AG09319 (cell line): ENCODE data around the gene CYSRT1.

Experiments used
- DNase-seq: peaks from one replicate; pipeline ENCODE4 v3.0.0-alpha.2; 2010; ENCODE audit warnings: low read depth; ENCODE audit errors: extremely low read depth
- CTCF ChIP-seq: IDR thresholded peaks from 2 replicates; pipeline ENCODE4 v1.5.1; 2011; ENCODE audit warnings: low read depth, mild to moderate bottlenecking, inconsistent platforms, low read length, moderate library complexity

CYSRT1 gene

DNA sequence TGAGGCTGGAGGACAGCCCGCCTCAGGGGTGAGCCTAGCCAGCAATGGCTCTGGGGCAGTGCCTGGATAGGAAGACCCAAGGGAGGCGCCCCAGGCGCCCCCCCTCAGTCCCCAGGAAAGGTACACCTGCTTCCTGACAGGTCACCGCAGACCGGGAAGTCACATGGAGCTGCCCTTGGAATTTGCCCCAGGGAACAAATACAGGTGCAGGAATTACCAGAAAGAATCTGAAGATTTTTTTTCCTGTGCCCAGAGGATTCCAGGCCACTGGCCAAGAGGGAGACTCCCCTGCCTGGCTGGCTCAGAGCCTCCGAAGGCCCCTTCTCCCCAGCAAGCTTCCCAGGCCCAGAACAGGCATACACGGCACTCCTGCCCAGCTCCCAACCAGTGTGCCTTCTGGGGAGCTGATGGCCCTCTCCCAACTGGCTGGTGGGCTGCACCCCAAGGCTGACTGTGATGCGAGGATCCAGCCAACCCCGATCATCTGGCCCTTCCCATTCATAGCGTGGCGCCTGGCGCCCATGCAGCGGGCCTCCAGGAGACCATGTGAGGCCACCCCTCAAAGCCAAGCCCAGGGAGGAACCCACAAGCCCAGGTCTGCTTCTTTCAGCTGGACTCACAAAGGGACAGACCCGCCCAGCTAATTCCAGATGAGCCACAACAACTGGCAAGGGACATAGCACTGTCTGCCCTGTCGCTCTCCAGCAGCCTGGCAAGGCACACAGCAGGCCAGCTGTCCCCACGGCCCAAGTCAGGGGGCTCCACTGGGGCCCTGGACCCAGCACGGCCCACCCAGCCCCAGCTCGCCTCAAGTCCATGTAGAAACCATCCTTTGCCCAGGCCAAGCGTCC is 26.7 kb upstream of the CYSRT1 start:
- TF ChIP-seq CTCF = no peak
- no peak for DNase-seq

DNA sequence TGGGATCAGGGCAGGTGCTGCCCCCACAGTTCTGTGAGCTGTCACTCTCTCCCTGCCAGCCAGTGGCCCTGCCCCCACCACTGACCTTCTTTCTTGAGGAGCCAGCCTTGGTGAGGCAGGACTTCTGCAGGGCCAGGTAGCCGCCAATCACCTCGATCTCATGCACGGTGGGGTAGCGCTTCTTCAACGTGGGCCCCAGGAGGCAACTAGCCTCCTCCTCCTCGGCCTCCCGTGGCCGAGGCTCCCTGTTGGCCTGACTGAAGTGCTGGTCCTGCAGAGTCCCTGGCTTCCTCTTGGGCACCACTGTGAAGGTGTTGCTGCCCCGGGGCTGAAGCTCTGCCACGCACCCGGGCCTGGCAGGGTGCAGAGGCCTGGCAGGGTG is 26.1 kb upstream of the CYSRT1 start:
- TF ChIP-seq CTCF = no peak
- DNase-seq = no peak

- TF ChIP-seq CTCF = no peak
- DNase-seq = no peak
Measured at GRCh38 chr9:137199411-137200121, 25.4 kb upstream of the CYSRT1 start.

GRCh38 chr9:137200311-137201204 is 24.4 kb upstream of the CYSRT1 start, which contains the start of gene TPRN:
TPRN (minus strand) TSS chr9:137200741; CDS start chr9:137200711, 30 bp downstream.
- DNase-seq = peak; percentile 97
- no peak for TF ChIP-seq CTCF

DNA sequence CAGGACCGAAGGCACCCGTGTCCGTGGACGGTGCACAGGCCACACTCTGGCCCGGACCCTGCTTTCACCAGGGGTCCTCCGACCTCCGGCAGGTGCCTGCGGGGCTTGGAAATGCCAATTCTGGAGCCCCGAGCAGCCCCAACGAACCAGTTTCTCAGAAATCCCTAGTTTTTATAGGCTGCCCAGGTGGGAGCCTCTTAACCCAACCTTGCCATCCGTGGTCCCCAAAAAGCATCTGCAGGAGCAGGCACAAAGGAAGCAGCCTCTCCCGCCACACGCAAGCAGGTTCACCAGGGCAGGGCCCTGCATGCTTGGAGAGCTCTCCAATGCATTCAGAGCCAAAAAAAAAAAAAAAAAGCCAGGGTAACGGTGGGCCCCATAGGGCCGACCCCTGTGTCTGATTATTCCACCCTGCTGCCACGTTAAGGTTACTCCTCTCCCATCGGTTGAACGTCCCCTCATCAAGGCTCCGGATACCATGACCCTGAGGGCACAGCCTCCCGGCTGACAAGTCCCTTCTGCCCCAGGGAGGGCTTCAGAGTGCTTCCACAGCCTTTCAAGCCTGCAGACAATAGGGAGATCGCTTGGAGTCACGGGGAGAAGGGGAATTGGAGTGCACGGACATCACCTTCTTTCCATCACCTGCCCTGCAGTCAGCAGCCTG is 23.6 kb upstream of the CYSRT1 start:
- DNase-seq = no peak
- no peak for TF ChIP-seq CTCF

DNA sequence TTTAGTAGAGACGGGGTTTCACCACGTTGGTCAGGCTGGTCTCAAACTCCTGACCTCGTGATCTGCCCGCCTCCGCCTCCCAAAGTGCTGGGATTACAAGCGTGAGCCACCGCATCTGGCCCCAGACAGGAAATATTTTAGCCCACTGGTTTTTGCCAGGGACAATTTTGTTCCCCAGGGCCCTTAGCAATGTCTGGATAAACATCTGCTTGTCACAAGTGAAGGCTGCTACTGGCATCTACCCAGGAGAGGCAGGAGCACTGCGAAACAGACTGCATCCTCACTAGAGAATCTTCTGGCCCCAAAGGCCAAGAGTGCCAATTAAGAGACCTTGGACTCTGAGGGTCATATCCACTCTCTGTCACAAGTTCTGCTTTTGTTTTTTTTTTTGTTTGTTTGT is 22.0 kb upstream of the CYSRT1 start:
- DNase-seq = no peak
- TF ChIP-seq CTCF = no peak
